ENCODE data around the gene CHRM5. TPM values are rescaled to one million over a fixed set of nuclear protein-coding genes. Genes with fewer than 3 reads are reported as not detected.

Gene CHRM5
- total and polyA plus RNA-seq, 4 donors: 0.01 to 0.23 TPM; not detected in 2

DNA sequence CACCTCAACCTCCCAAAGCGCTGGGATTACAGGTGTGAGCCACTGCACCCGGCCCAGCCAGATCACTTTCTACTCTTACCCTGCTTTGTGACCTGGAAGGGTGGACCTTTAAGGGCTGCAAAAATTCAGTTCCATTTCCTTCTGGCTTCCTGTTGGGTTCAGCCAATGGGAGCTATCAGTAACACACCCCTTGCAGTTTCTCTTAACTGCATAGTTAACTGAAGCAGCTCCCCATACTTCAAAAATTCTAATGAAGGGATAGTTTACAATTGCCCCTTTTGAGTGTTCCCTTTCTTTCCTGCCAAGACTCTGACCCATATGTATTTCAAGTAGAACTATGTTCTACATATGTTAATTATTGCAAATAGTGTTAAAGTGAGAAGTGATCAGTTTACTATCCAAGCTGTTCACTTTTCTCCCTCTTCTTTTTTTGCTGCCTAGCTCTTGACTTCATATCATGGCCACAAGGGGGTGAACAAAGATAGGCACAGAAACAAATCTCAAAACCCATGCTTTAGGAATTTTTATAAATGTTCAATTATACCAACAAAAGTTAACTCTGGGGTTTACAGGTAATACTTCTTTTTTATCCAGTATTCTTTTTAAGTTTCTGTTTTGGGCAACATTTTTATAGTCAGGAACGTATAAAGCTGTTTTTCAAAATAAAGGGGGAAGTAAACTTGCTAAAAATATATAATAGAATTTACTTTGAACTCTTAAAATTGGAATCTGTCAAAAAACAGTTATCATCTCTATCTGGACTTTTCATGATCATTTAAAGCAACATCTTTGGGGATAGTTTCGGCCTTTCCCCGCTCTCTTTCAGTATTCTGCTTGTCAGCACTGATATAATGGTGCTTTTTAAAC is 141.7 kb downstream of the CHRM5 start:
- TF ChIP-seq, protein P1, sequence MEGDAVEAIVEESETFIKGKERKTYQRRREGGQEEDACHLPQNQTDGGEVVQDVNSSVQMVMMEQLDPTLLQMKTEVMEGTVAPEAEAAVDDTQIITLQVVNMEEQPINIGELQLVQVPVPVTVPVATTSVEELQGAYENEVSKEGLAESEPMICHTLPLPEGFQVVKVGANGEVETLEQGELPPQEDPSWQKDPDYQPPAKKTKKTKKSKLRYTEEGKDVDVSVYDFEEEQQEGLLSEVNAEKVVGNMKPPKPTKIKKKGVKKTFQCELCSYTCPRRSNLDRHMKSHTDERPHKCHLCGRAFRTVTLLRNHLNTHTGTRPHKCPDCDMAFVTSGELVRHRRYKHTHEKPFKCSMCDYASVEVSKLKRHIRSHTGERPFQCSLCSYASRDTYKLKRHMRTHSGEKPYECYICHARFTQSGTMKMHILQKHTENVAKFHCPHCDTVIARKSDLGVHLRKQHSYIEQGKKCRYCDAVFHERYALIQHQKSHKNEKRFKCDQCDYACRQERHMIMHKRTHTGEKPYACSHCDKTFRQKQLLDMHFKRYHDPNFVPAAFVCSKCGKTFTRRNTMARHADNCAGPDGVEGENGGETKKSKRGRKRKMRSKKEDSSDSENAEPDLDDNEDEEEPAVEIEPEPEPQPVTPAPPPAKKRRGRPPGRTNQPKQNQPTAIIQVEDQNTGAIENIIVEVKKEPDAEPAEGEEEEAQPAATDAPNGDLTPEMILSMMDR (IDR thresholded peaks at IDR 0.05; ENCODE audit: control extremely low read depth, extremely low read depth): no peak
- 68 to 77% methylated on average over 5 of the region's 5 CpGs for WGBS, 2 donors
- no peaks in the 10 kb centered on the region for H3K27me3 ChIP-seq (ENCODE audit: control insufficient read depth in 3 of 3, insufficient read depth in 3 of 3, low read length in 2 of 3)
- ATAC-seq (ENCODE audit: insufficient read depth, low FRiP score) (no peak), DNase-seq (peak in 2 of 3 donors; percentile 49 to 59)
- no peaks in the 10 kb centered on the region for H3K4me1 ChIP-seq (ENCODE audit: control insufficient read depth in 5 of 5, insufficient read depth in 5 of 5, low read length in 5 of 5)
- no peaks in the 10 kb centered on the region for H3K9me3 ChIP-seq (ENCODE audit: control insufficient read depth in 4 of 4, insufficient read depth in 3 of 4, low read length in 3 of 4)
- no peak overlapping the region for H3K27ac ChIP-seq (ENCODE audit: low read depth in 1 of 2, low read length in 1 of 2)
- H3K9ac ChIP-seq (ENCODE audit: insufficient read depth in 1 of 2, low read length in 2 of 2): no peak overlapping the region
- no peak overlapping the region for H3K4me3 ChIP-seq
- no peaks in the 10 kb centered on the region for H3K36me3 ChIP-seq (ENCODE audit: control insufficient read depth in 4 of 4, insufficient read depth in 4 of 4, low read length in 4 of 4)

DNA sequence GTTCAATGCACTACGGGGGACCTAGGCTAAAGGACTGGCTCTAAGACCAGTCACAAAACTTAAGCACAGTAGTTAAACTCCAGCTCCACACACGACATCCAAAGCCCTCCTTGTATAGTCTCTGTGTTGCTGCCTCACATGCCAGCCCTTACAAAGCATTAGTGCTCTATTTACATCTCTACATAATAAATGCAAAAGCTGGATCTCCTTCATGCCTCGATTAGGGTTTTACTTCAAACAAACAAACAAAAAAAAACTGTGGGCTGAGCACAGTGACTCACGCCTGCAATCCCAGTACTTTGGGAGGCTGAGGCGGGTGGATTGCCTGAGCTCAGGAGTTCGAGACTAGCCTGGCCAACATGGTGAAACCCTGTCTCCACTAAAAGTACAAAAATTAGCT is 143.2 kb downstream of the CHRM5 start:
- no peak overlapping the region for H3K9ac ChIP-seq (ENCODE audit: insufficient read depth in 1 of 2, low read length in 2 of 2)
- H3K27ac ChIP-seq (ENCODE audit: low read depth in 1 of 2, low read length in 1 of 2): no peak overlapping the region
- TF ChIP-seq, protein P1 (IDR thresholded peaks at IDR 0.05; ENCODE audit: control extremely low read depth, extremely low read depth): no peak
- no peaks in the 10 kb centered on the region for H3K9me3 ChIP-seq (ENCODE audit: control insufficient read depth in 4 of 4, insufficient read depth in 3 of 4, low read length in 3 of 4)
- no peak for ATAC-seq (ENCODE audit: insufficient read depth, low FRiP score)
- no peak overlapping the region for H3K4me3 ChIP-seq
- 72 to 86% methylated on average over 6 of the region's 6 CpGs for WGBS, 2 donors
- H3K4me1 ChIP-seq (ENCODE audit: control insufficient read depth in 5 of 5, insufficient read depth in 5 of 5, low read length in 5 of 5): no peaks in the 10 kb centered on the region
- H3K27me3 ChIP-seq (ENCODE audit: control insufficient read depth in 3 of 3, insufficient read depth in 3 of 3, low read length in 2 of 3): no peaks in the 10 kb centered on the region
- H3K36me3 ChIP-seq (ENCODE audit: control insufficient read depth in 4 of 4, insufficient read depth in 4 of 4, low read length in 4 of 4): no peaks in the 10 kb centered on the region
- no peak for DNase-seq

DNA sequence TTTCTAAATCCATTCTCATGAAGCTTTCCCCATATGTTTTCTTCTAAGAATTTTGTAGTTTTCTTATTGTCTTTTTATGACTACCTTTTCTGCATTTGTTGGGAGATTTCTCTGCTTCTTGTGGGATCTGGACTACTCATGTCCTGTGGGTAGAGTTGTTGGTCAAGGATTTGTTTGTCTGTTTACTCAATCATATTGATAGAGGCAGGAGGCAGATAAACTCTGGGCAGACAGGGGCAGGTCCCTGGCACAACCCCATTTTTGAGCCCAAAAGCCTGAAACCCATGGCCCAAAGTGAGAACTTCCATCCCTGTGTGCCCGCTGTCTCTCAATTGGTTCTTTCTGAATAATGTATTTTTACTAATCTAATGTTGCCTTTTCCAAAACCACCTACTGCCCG is 145.9 kb downstream of the CHRM5 start:
- no peaks in the 10 kb centered on the region for H3K27me3 ChIP-seq (ENCODE audit: control insufficient read depth in 3 of 3, insufficient read depth in 3 of 3, low read length in 2 of 3)
- H3K4me3 ChIP-seq: no peak overlapping the region
- TF ChIP-seq, protein P1 (IDR thresholded peaks at IDR 0.05; ENCODE audit: control extremely low read depth, extremely low read depth): no peak
- no peak overlapping the region for H3K9ac ChIP-seq (ENCODE audit: insufficient read depth in 1 of 2, low read length in 2 of 2)
- WGBS, 2 donors: 49 to 50% methylated on average over 2 of the region's 2 CpGs
- H3K9me3 ChIP-seq (ENCODE audit: control insufficient read depth in 4 of 4, insufficient read depth in 3 of 4, low read length in 3 of 4): no peaks in the 10 kb centered on the region
- no peaks in the 10 kb centered on the region for H3K4me1 ChIP-seq (ENCODE audit: control insufficient read depth in 5 of 5, insufficient read depth in 5 of 5, low read length in 5 of 5)
- DNase-seq: no peak
- no peaks in the 10 kb centered on the region for H3K36me3 ChIP-seq (ENCODE audit: control insufficient read depth in 4 of 4, insufficient read depth in 4 of 4, low read length in 4 of 4)
- no peak overlapping the region for H3K27ac ChIP-seq (ENCODE audit: low read depth in 1 of 2, low read length in 1 of 2)
- ATAC-seq (ENCODE audit: insufficient read depth, low FRiP score): no peak
